Activated naive CD8-positive, alpha-beta T cell treated with anti-CD3 and anti-CD28 coated beads, Interleukin-2, amount 10 ng/mL, durations not matched to agents 7 days and 5 days (primary cell): ENCODE results near the gene MEGF11. TPM values are rescaled to one million over a fixed set of nuclear protein-coding genes. Genes with fewer than 3 reads are reported as not detected.
"Not testable (repeated sequence)": the region's sequence is repeated elsewhere in the genome, so short reads cannot be mapped to it uniquely, and the experiment has no call there.

ENCODE experiments used
- ATAC-seq: fragments of 150-1000 bp; cut with Tn5 transposase; one replicate; pipeline ENCODE4 v1.10.0; 2021; ENCODE audit warnings: low read depth, moderate library complexity
- POLR2A ChIA-PET: fragments of 350-600 bp; sonication (Branson Sonifier 250); formaldehyde crosslinking; loops from one replicate; lab custom pipeline; 2021; ENCODE audit warnings: antibody characterized with exemption; lab: Charles Lee
- DNase-seq: peaks from one replicate; pipeline ENCODE4 v3.0.0; 2021
- H3K27ac Mint-ChIP-seq: one replicate; pipeline ENCODE4 v1.8.0; 2022; ENCODE audit warnings: mild to moderate bottlenecking, mixed read lengths
- H3K27me3 Mint-ChIP-seq: one replicate; pipeline ENCODE4 v1.8.0; 2022; ENCODE audit warnings: mild to moderate bottlenecking, moderate library complexity, mixed read lengths
- H3K36me3 Mint-ChIP-seq: one replicate; pipeline ENCODE4 v1.8.0; 2021; ENCODE audit warnings: mild to moderate bottlenecking, mixed read lengths
- H3K4me1 Mint-ChIP-seq: one replicate; pipeline ENCODE4 v1.8.0; 2021; ENCODE audit warnings: mixed read lengths
- H3K4me3 Mint-ChIP-seq: one replicate; pipeline ENCODE4 v1.8.0; 2022; ENCODE audit warnings: mild to moderate bottlenecking, moderate library complexity, mixed read lengths
- H3K9me3 Mint-ChIP-seq: one replicate; pipeline ENCODE4 v1.8.0; 2021; ENCODE audit warnings: mixed read lengths
- total RNA-seq, 2 experiments: library from RNA; stranded (reverse); gene quantifications; one replicate each; pipeline ENCODE4 v1.2.3, GENCODE V29; 2021

The MEGF11 gene
- total RNA-seq, 2 experiments from 2014 or later = not detected

GRCh38 chr15:66003129-66003528 lies 250.4 kb downstream of the MEGF11 start:
- DNase-seq, H3K4me3 Mint-ChIP-seq: not testable (repeated sequence)

DNA sequence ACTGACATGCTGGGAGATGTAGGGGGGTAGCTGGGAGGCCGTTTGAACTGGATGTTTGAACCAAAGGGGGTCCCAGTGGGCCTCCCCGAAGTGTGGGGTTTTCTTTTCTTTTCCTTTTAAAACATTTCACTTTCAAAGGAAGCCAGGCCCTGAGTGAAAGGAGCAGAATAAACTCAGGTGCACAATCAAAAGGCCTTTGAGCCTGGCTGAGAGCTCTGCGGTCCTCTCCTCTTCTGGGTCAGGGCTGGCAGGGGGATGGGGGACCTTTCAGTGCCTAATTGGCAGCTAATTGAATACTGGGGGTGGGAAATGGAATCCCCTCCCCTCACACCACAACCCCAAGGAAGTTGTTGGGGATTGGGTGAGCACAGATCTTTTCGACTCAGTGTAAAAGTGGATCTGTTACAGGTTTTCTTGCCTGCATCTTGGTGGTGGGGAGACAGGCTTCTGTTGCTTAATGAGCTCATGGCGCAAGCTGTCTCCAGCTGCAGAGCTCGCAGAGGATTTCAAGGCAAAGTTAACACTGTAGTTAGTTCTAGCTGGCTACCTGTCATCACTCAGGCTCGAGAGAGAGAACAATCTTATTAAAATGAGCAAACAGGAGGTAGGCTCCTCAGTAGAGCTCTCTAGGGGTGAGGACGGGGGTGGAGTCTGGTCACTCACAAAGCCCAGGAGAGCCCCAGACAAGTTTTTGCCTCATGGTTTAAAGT lies 251.7 kb downstream of the MEGF11 start:
- Mint-ChIP-seq H3K4me1 (no peaks in the 10 kb centered on the region), H3K9me3 (no peaks in the 10 kb centered on the region), H3K4me3 (no peak overlapping the region)

More at GRCh38 chr15:66003129-66003528, 250.4 kb downstream of the MEGF11 start:
- H3K9me3 Mint-ChIP-seq, POLR2A ChIA-PET, H3K27me3 Mint-ChIP-seq, H3K4me1 Mint-ChIP-seq, H3K27ac Mint-ChIP-seq, H3K36me3 Mint-ChIP-seq, ATAC-seq: not testable (repeated sequence)

DNA sequence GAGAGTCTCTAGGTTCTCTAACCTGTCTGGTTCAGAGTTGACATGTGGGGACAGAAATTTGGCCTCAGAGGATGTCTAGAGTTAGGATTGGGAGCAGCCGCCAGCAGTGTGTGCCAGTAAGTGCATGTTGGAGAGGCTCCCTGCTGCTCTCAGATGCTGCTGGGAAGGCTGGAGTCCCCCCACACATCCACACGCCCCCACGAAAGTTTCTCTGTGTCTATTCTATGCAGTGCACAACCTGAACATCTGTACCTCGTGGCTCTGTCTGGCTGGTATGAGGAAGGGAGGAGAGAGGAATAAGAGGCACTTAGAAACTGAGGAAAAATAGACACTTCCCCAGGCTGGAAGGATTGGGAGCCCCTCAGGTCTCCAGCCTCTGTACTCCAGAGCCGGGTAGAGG lies 252.5 kb downstream of the MEGF11 start:
- DNase-seq = no peak
- Mint-ChIP-seq H3K36me3 (no peaks in the 10 kb centered on the region), H3K4me3 (no peak overlapping the region), H3K4me1 (no peaks in the 10 kb centered on the region), H3K27me3 (peaks cover 12% of the 10 kb centered on the region), H3K9me3 (no peaks in the 10 kb centered on the region), H3K27ac (no peak overlapping the region)
- POLR2A ChIA-PET = no interaction called here
- no peak for ATAC-seq

More for the DNA sequence above, 251.7 kb downstream of the MEGF11 start:
- POLR2A ChIA-PET = no interaction called here
- DNase-seq (no peak), ATAC-seq (no peak)
- no peak overlapping the region for H3K27ac Mint-ChIP-seq
- H3K36me3 Mint-ChIP-seq = no peaks in the 10 kb centered on the region
- H3K27me3 Mint-ChIP-seq = peaks cover 11% of the 10 kb centered on the region

- no peaks in the 10 kb centered on the region for H3K9me3 Mint-ChIP-seq
- peaks cover 17% of the 10 kb centered on the region for H3K27me3 Mint-ChIP-seq
- no peaks in the 10 kb centered on the region for H3K36me3 Mint-ChIP-seq
- POLR2A ChIA-PET = no interaction called here
- no peak overlapping the region for H3K27ac Mint-ChIP-seq
- DNase-seq (no peak), ATAC-seq (no peak)
- no peaks in the 10 kb centered on the region for H3K4me1 Mint-ChIP-seq
- H3K4me3 Mint-ChIP-seq = no peak overlapping the region
These were observed 255.1 kb downstream of the MEGF11 start for GRCh38 chr15:65998486-65998885.

- POLR2A ChIA-PET = no interaction called here
- no peak overlapping the region for H3K4me3 Mint-ChIP-seq
- no peak for ATAC-seq
- peaks cover 25% of the 10 kb centered on the region for H3K27me3 Mint-ChIP-seq
- no peaks in the 10 kb centered on the region for H3K4me1 Mint-ChIP-seq
- DNase-seq = no peak
- no peak overlapping the region for H3K27ac Mint-ChIP-seq
- H3K36me3 Mint-ChIP-seq = no peaks in the 10 kb centered on the region
- no peaks in the 10 kb centered on the region for H3K9me3 Mint-ChIP-seq
These were observed 256.6 kb downstream of the MEGF11 start for GRCh38 chr15:65996901-65997300.

DNA sequence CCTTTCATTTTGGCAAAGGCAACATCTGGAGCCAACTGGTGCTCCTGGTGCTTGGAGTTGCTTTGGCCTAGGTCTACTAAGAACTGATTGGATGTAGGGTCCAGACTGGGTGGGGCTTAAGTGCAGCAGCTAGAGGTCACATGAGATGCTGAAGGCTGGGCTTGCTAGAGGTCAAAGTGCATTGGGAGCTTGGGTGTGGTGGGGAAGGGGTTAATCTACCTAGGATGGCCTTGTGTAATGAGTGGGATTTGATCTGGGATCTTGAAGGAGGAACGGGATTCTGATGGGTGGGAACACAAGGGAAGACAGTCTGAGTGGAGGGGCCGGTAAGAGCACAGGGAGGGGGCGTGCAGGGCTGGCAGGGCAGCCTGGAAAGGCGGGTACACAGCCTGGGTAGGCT lies 258.7 kb downstream of the MEGF11 start:
- ATAC-seq (no peak), DNase-seq (no peak)
- Mint-ChIP-seq H3K4me1 (no peaks in the 10 kb centered on the region), H3K36me3 (no peaks in the 10 kb centered on the region), H3K27me3 (peaks cover 30% of the 10 kb centered on the region), H3K9me3 (no peaks in the 10 kb centered on the region), H3K4me3 (no peak overlapping the region), H3K27ac (no peak overlapping the region)
- POLR2A ChIA-PET = no interaction called here

- ATAC-seq = no peak
- Mint-ChIP-seq H3K4me1 (no peaks in the 10 kb centered on the region), H3K4me3 (no peak overlapping the region), H3K36me3 (no peaks in the 10 kb centered on the region), H3K27ac (no peak overlapping the region), H3K9me3 (no peaks in the 10 kb centered on the region), H3K27me3 (peaks cover 28% of the 10 kb centered on the region)
- POLR2A ChIA-PET = no interaction called here
- no peak for DNase-seq
These were observed 259.8 kb downstream of the MEGF11 start for GRCh38 chr15:65993762-65994161.

GRCh38 chr15:65993236-65993635 lies 260.3 kb downstream of the MEGF11 start:
- POLR2A ChIA-PET = no interaction called here
- no peaks in the 10 kb centered on the region for H3K9me3 Mint-ChIP-seq
- H3K4me3 Mint-ChIP-seq = no peak overlapping the region
- H3K36me3 Mint-ChIP-seq = no peaks in the 10 kb centered on the region
- H3K27ac Mint-ChIP-seq = no peak overlapping the region
- ATAC-seq (no peak), DNase-seq (no peak)
- H3K4me1 Mint-ChIP-seq = no peaks in the 10 kb centered on the region
- H3K27me3 Mint-ChIP-seq = peaks cover 31% of the 10 kb centered on the region

GRCh38 chr15:65991721-65992483 lies 261.6 kb downstream of the MEGF11 start:
- H3K4me3 Mint-ChIP-seq = no peak overlapping the region
- ATAC-seq (no peak), DNase-seq (no peak)
- H3K27me3 Mint-ChIP-seq = peaks cover 34% of the 10 kb centered on the region
- no peak overlapping the region for H3K27ac Mint-ChIP-seq
- H3K9me3 Mint-ChIP-seq = no peaks in the 10 kb centered on the region
- H3K36me3 Mint-ChIP-seq = no peaks in the 10 kb centered on the region
- no peaks in the 10 kb centered on the region for H3K4me1 Mint-ChIP-seq
- POLR2A ChIA-PET = no interaction called here

DNA sequence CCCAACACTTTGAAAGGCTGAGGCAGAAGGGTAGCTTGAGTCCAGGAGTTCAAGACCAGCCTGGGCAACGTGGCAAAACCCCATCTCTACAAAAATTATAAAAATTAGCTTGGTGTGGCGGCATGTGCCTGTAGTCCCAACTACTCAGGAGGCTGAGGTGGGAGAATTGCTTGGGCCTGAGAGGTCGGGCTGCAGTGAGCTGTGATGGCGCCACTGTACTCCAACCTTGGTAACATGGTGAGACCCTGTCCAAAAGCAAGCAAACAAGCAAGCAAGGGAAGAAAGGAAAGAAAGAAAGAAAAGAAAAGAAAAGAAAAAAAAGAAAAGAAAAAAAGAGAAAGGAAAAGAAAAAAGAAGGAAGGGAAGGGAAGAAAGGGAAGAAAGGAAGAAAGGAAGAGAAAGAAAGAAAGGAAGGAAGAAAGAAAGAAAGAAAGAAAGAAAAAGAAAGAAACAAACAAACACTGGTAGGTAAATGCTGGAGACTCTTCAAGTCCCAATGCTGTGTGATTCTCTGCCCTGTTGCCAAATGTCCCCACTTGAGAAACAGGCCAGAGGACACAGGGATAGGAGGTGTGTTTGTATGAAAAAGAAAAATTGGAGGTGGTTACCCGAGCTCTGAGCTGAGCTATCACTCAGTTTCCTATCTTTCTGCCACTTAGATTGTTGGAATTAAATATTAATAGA lies 263.1 kb downstream of the MEGF11 start:
- H3K27ac Mint-ChIP-seq = no peak overlapping the region
- H3K4me1 Mint-ChIP-seq = no peaks in the 10 kb centered on the region
- POLR2A ChIA-PET = no interaction called here
- H3K27me3 Mint-ChIP-seq = peaks cover 44% of the 10 kb centered on the region
- no peaks in the 10 kb centered on the region for H3K9me3 Mint-ChIP-seq
- DNase-seq (no peak), ATAC-seq (no peak)
- H3K36me3 Mint-ChIP-seq = no peaks in the 10 kb centered on the region
- no peak overlapping the region for H3K4me3 Mint-ChIP-seq

- DNase-seq = no peak
- H3K4me1 Mint-ChIP-seq = peaks cover 5% of the 10 kb centered on the region
- no peak overlapping the region for H3K27ac Mint-ChIP-seq
- no peaks in the 10 kb centered on the region for H3K9me3 Mint-ChIP-seq
- peaks cover 57% of the 10 kb centered on the region for H3K27me3 Mint-ChIP-seq
- no peaks in the 10 kb centered on the region for H3K36me3 Mint-ChIP-seq
- POLR2A ChIA-PET = interaction anchor here (0.7 kb wide), 1 partner anchor 51 kb away, joined by 5 read pairs; no protein-coding TSS in a partner anchor
- no peak overlapping the region for H3K4me3 Mint-ChIP-seq
- ATAC-seq = no peak
These were observed 266.4 kb downstream of the MEGF11 start for GRCh38 chr15:65987100-65987499.

GRCh38 chr15:65986416-65986815 lies 267.1 kb downstream of the MEGF11 start:
- H3K27me3 Mint-ChIP-seq = peaks cover 58% of the 10 kb centered on the region
- H3K4me3 Mint-ChIP-seq = no peak overlapping the region
- H3K36me3 Mint-ChIP-seq = no peaks in the 10 kb centered on the region
- POLR2A ChIA-PET = interaction anchor here (0.7 kb wide), 1 partner anchor 52 kb away, joined by 5 read pairs; no protein-coding TSS in a partner anchor
- ATAC-seq (no peak), DNase-seq (no peak)
- no peak overlapping the region for H3K27ac Mint-ChIP-seq
- H3K9me3 Mint-ChIP-seq = no peaks in the 10 kb centered on the region
- peaks cover 7% of the 10 kb centered on the region for H3K4me1 Mint-ChIP-seq

GRCh38 chr15:65985387-65985786 lies 268.2 kb downstream of the MEGF11 start:
- POLR2A ChIA-PET = no interaction called here
- ATAC-seq (no peak), DNase-seq (no peak)
- Mint-ChIP-seq H3K27ac (no peak overlapping the region), H3K27me3 (peaks cover 62% of the 10 kb centered on the region), H3K9me3 (no peaks in the 10 kb centered on the region), H3K36me3 (no peaks in the 10 kb centered on the region), H3K4me1 (peaks cover 7% of the 10 kb centered on the region), H3K4me3 (no peak overlapping the region)
